GM19455 (cell line): ENCODE data around the gene ARHGEF12.

Experiments
- ATAC-seq: cut with Tn5 transposase; IDR thresholded peaks from one replicate; pipeline ENCODE4 v1.9.1; 2021; ENCODE audit not compliant: unreplicated experiment

Gene ARHGEF12

DNA sequence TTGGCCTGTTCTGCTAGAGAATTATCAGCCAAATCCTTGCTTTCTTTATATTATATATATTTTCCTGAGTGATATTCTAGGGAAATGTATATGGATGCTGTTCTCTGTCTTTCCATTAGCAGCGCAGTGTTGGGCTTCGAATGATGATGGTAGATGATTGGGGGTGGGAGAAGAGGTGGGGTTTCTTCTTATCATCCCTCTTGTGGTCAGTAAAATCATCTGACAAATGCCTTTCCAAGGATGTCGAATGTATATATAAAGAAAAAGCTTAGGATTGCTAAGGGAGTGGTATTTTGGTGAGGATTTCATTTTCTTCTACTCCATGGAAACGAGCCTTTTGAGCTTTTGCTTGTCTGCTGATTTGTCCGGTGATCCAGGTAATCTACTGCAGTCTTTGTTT lies 48.9 kb downstream of the ARHGEF12 start:
- no peak for ATAC-seq

DNA sequence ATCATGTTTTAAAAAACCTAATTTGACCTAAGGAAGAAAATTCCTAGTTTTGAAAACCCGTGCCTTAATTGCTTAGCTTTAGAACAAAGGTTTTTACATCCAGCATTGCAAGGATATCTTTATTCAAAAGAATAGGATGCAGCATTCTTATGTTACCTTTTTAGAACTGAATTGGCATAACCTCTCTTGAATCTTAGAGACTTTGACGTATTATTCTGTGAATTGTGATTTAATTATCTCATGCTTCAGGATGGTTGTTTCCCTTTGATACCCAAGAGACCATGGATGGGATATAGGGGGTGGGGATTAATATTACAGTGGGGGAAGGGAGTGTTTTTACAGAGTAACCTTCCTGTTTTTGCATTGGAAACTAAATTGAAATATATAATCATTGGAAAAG lies 49.4 kb downstream of the ARHGEF12 start:
- ATAC-seq, result no peak

DNA sequence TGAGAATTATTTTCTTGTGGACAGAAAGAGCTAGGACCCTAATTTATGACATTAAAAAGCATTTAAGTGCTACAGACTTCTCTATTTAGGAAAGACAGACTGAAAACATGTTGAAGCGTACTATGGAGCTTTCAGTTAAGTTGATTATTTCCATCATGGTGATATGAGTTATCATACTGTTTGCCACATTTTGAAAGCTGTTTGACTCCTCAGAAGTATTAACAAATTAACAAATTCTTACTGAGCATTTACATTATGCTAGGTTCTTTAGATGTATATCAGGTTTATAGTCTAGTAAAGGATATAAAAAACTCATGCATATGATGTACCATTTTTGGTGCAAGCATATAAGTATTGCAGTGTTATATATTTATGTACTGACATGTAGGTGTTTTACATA lies 50.1 kb downstream of the ARHGEF12 start:
- no peak for ATAC-seq

DNA sequence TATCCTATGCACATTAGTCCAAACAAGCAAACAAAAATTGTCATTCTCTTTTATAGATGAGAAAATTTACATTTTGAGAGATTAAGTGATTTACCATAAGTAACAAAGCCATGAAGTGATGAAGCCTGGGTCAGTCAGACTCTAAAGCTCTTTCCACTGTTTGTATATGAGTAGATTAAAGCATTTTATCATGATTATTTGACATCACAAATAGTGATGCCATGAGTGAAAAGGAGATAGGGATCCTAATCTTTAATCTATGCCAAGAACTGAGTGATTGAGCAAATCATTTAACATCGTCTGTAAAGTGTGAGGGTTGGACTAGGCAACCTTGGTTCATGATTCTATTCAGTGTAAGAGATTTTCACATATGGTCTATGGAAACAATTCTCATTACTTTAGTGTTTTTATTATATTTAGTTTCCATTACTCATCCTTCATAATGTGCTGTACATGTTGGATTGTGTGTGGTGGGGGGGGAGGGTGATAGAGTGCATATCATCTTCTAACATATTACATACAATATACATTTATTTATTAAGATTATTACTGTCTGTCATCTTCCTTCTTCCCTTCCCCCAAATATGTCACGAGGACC lies 50.7 kb downstream of the ARHGEF12 start:
- no peak for ATAC-seq

DNA sequence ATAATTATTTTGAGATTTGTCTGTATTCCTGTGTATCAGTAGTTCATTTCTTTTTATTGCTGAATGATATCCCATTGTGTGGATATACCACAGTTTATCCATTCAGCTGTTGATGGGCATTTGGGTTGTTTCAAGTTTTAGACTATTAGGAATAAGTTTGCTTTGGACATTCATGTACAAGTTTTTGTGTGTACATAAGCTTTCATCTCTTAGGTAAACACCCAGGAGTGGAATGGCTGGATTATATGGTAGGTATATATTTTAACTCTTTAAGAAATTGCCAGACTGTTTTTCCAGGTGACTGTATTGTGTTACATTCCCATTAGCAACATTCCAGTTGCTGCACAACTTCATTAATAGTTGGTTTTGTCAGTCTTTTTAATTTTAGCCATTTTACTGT lies 52.0 kb downstream of the ARHGEF12 start:
- no peak for ATAC-seq

DNA sequence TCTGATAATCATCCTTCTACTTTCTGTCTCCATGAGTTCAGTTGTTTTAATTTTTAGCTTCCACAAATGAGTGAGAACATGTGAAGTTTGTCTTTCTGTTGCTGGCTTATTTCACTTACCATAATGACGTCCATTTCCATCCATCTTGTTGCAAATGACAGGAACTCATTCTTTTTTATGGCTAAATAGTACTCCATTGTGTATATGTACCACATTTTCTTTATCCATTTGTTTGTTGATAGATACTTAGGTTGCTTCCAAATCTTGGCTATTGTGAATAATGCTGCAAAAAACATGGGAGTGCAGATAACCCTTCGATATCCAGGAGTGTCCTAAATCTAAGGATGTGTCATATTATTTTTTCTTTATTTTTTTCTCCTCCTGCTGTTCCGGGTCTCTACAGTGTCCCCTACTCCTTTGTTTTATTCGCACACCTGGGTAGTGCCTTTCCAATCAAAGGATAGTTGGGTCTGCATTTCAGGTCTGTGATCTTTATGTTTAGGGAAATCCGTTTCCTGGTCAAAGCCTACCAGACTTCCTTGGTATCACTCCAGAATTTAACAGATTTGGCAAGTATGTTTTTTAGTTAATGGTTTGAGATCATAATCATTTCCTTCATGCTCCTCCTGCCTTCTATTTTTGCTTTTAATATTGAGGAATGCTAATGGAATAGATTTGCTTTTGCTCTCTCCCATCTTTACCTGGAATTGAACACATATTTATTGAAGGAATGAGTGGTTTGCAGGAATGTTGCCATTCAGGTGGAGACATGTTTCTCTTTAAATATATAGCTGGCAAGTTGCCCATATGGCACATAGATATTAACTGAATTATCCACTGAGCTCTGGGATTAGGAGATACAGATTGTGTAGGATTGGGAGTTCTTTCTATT lies 53.7 kb downstream of the ARHGEF12 start:
- no peak for ATAC-seq

DNA sequence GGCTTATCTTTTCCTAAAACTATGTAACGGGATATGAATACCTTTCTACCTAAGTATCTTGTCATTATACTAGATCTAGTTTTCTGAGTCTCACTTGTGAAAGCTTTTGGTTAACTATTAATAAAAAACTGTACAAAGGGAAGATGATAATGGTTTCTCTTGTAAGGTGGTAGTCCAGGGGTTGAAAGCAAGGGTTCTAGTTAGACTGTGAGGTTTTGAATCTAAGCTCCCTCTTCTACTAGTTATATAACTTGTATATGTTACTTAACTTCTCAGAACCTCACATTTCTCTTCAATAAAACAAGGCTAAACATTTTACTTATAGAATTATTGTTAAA lies 54.3 kb downstream of the ARHGEF12 start:
- ATAC-seq, result no peak

DNA sequence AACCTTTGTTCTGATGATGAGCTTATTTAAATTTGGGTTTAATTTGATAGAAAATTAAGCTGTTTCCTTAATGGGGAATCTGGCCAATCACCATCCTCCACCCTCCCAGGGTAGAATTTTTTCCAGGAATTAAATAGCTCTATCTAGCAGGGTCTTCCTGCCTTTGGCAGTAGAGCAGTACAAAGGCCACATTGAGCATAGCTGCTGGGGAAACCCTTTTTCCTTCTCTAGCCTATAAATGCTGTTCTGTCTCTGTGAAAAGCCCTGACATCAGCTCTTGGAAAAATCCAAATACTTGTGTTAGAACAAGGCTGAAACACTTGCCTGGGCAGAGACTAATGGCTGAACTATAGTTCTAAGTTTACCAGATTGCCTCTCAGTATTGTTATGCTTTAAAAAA lies 55.1 kb downstream of the ARHGEF12 start:
- no peak for ATAC-seq

DNA sequence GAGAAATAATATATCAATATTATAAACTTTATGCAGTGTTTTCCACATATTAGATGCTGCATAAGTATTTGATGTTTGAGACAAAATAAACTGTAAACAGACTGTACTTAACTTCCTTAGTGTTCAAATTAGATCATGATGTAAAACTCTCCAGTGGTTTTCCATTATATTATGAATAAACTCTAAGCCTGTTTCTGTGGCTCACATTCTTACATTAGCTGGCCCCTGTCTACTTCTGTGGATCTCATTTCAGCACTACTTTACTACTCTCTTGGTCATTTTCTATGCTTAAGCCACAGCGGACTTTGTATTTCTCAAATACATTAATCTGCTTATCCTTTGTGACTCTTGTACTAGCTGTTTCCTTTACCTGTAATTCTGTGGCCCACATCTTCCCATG lies 55.6 kb downstream of the ARHGEF12 start:
- ATAC-seq, result no peak

DNA sequence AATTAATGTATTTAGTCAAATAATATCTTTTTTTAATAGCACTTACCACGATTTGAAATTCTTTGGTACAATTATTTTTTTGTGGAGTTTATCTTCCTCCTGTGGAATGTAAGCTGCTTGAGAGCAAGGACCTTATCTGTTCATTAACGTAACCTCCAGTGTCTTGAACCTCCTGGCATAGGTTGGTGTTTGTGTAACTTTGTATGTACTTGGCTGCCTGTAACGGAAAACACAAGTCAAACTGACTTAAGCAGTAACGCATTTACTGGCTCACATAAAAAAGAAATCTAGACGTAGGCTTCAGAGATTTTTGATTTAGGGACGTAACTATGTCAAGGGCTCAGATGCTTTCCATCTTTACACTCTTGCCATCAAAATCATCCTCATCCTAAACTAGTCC lies 56.1 kb downstream of the ARHGEF12 start:
- ATAC-seq, result no peak

DNA sequence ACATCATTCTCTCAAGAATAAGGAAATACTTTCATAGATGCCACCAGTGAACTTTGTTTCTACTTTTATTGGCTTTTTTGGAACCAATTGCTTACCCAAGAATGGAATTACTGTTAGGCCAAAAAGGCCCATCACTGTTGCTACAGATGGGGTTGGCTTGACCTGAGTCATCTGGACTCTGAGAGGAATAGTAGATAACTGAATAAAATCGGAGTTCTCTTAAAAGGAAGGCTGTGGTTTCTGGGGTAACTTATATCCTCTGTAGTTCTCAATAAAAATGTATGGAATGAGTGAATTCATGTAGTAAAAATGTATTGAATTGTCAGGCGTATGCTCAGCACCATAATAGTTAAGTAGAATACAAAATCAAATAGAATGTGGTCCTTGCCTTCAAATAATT lies 56.6 kb downstream of the ARHGEF12 start:
- no peak for ATAC-seq

DNA sequence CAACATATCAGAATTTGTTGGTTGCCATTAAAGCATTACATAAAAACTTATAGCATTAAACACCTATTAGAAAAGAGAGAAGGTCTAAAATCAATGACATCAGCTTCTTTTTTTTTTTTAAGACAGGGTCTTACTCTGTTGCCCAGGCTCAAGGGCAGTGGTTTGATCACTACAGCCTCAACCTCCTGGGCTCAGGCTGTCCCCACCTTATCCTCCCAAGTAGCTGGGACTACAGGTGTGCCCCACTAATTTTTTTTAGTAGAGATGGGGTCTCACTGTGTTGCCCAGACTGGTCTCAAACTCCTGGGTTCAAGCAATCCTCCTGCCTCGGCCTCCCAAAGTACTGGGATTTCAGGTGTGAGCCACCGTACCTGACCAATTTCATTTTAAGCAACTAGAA lies 57.9 kb downstream of the ARHGEF12 start:
- ATAC-seq, result no peak

DNA sequence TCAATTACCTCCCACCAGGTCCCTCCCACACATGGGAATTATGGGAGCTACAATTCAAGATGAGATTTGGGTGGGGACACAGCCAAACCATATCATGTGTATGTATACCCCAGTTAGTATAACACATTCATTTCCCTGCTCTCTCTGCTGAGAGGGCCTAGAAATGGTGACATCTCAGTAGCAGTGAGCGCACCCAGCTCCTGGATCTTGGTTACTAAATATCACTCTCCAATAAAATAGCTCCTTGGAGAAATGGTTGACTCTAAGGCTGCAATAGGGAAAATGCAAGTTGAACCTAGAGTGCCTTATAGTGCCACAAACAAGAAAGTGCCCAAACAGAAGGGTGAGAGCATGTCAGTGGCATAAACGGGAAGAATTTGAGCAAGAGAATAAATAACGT lies 59.6 kb downstream of the ARHGEF12 start:
- no peak for ATAC-seq

DNA sequence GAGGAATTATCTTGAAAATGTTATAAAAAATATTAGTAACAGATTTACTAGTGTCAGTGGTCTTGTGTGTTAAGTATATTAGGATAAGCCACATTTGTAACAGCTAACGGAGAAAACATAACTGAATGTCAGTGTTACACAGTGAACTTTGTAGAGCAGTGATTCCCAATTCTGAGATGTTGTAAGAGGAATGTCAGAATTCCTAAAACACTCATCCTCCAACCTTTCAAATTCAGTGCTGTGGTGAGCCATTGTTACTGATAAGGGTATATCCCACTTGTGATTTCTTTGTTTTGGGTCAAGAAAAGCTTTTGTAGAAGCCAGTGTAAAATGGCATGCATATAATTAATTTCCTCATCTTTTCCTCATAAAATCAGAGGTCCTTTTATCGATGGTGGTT lies 61.9 kb downstream of the ARHGEF12 start:
- ATAC-seq, result no peak

DNA sequence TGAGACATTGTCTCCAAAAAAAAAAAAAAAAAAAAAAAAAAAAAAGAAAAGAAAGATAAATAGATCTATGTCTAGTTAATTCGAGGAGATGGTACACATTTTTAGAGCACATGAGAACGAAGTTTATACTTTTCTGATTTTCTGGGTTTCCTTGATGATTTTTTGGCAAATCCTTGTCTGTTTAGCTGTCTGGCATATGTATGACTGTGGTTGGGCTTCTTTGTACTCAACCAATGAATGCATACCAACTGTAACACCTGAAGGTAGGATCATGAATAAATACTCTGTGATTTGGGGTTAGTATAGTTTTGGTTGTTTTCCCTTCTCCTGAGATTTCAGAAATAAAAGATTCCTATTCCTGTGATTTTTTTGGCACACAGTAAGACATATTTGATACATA lies 63.1 kb downstream of the ARHGEF12 start:
- no peak for ATAC-seq

DNA sequence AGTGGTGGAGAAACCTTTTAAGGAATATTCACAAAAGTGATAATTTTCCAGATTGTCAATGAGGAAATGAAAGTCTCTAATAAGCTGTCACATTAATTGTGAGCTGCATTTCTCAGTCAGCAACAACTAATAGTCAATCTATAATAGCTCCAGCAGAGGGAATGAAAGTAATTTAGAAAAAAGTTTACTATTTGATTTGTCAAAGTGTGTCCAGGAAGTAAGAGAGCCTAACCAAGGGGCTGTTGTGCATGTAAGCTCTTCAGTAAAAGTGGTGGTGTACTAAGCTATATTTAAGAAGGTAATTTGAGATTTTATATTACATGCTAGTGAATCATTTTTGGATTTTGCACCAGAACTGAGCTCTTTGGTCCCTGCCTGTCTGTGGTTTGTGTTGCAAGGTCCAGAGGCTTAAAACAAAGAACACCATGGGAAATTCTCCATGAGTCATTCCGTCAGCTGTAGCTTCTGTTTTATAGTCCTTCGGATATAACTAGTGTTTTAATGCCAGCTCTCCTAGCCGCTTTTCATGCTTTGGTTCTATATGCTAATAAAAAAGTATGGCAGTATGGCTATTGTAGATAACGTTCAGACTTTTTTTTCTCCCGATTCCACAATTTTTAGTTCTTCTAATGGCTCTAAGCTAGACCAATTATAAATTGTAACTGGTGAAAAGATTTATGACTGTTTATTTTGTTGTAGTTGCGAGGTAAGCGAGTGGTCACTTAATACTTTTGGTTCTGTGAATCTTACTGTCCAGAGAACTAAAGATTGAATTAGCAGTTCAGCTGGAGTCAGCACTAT lies 64.6 kb downstream of the ARHGEF12 start:
- ATAC-seq, result no peak

DNA sequence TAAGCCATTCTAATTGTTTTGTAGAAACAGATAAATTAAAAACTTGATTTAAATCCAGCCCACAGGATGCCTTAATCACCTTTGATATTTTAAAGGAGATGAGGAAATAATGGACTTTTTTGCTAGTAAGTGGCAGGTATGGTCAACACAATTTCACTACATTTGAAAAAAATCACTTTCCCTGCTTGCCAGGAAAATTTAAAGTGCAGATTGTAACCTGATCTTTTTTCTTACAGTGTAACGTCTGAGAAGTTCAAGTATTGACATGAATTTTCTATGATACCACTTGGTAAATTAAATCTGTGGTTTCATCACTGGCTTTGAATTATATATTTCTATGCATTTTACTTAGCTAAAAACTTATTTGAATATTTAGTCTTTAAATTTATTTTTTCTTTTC lies 65.3 kb downstream of the ARHGEF12 start:
- ATAC-seq, result no peak

DNA sequence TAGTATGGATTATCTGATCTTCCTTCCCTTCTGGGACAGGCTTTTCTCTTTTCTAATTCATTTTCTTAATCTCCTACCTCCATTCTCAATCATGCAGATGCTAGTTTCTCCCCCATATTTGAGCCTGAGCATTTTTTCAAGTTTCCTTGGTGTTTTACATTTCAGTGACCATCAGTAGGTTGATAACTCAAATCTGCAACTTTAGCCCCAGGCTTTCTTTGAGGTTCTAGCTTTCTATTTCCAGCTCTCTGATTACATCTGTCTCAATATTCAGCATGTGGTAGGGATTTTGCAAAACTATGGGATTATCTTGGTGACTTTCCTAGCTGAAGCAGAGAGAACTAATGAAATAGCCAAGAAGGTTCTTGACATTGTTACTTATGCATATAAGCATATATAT lies 67.8 kb downstream of the ARHGEF12 start:
- ATAC-seq, result no peak

DNA sequence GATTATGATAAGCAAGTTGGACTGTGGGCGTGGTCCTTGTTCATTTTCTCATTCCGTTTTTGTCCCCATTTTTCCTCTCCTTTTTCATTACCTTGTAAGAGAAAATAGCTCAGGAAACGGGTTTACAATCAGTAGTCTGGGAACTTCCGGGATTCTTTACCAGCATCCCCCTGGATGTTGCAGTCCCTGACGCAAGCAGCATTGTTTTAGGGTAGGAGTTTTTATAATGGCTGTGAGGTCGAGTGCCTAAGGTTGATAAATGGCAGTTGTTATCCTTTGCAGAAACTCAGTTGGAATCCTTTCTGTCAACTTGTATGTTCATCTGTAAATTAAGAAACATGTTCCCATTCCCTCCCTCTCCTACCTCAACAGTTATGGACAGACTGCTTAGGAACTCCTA lies 68.3 kb downstream of the ARHGEF12 start:
- ATAC-seq, result no peak

DNA sequence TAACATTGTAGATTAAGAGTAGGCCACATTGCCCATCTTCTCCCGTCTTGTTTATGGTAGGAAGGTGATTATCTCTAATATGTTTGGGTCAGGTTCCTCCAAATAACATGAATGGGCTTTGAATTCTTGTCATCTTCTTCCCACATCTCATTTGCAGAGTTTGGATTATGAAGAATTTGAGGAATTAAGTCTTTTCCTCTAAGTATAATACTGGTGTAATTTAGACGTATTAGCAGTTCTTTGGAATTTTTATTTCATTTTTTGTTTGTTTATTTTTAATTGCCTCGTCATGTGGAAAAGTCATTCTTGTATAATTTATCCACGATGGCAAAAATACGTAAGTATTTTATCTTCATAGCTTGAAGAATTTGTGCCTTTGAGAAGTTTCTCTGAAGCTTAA lies 73.4 kb downstream of the ARHGEF12 start:
- ATAC-seq, result no peak

DNA sequence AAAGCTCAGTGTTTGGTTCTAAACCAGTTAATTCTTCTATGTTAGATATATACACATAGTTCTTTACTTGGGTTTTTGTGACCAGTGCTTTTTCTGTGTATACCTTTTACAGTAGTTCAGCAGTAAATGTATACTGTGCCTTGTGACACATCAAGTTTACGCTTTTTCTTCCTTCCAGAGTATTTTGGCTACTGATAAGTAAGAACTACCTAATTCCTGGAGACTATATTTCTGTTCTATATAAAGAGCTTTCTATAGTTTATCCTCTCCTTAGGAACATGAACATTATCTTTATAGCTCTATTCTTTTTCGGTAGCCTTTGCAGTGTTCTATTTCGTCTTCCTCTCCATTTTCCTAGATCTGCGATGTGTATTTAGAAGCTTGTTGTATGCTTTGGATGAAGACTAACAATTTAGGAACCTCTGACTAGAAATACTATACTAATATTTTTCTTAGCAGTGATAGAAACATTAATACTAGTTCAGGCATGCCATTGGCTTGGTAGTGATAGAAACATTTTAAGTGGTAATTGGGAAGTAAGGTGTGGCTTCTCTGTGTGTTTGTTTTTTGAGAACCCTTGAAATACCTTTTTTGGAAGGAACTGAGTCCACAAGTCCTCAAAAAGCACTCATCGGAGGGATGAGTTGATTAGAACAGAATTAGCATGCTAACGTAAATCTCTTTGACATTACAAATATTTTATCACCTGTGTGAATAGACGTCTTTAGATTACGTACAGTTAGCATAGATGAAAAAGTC lies 74.6 kb downstream of the ARHGEF12 start:
- ATAC-seq, result no peak
